Neutrophil (primary cell): ENCODE data around the gene SUV39H2.
A peak's percentile ranks its signal among the peaks of the same experiment; 100 is the strongest.

ENCODE experiments used
- H3K27ac ChIP-seq: fragments of 200-600 bp; sonication (generic); 2 replicates; pipeline ENCODE4 v1.5.1; 2016; ENCODE audit warnings: mild to moderate bottlenecking, moderate library complexity
- H3K27me3 ChIP-seq: fragments of 200-600 bp; sonication (generic); 2 replicates; pipeline ENCODE4 v1.6.0; 2016; ENCODE audit warnings: mild to moderate bottlenecking
- H3K36me3 ChIP-seq: fragments of 200-600 bp; sonication (generic); 2 replicates; pipeline ENCODE4 v1.5.1; 2017
- H3K4me1 ChIP-seq, 2 experiments: fragments of 200-600 bp in 1 of 2; sonication (generic) in 1 of 2; 1 replicate in 1 of 2; 2 replicates in 1 of 2; pipeline versions ENCODE4 v1.5.1 to v1.6.1; 2013 to 2016; ENCODE audit warnings: low read depth in 1 of 2, low read length in 1 of 2, mild to moderate bottlenecking in 1 of 2, moderate library complexity in 1 of 2; ENCODE audit not compliant: control insufficient read depth in 1 of 2, insufficient read depth in 1 of 2
- H3K4me3 ChIP-seq, 2 experiments: fragments of 200-600 bp in 1 of 2; sonication (generic) in 1 of 2; 1 replicate in 1 of 2; 2 replicates in 1 of 2; pipeline ENCODE4 v1.5.1; 2013 to 2016; ENCODE audit warnings: low read depth in 1 of 2, low read length in 1 of 2, mild to moderate bottlenecking in 1 of 2, moderate library complexity in 1 of 2
- H3K9me3 ChIP-seq: fragments of 200-600 bp; sonication (generic); 2 replicates; pipeline ENCODE4 v1.5.1; 2016
- TF ChIP-seq, protein P1 (sequence below): fragments of 200-600 bp; sonication (generic); IDR thresholded peaks from 2 replicates; pipeline ENCODE4 v1.5.1; 2016; ENCODE audit warnings: antibody characterized with exemption

SUV39H2 gene

DNA sequence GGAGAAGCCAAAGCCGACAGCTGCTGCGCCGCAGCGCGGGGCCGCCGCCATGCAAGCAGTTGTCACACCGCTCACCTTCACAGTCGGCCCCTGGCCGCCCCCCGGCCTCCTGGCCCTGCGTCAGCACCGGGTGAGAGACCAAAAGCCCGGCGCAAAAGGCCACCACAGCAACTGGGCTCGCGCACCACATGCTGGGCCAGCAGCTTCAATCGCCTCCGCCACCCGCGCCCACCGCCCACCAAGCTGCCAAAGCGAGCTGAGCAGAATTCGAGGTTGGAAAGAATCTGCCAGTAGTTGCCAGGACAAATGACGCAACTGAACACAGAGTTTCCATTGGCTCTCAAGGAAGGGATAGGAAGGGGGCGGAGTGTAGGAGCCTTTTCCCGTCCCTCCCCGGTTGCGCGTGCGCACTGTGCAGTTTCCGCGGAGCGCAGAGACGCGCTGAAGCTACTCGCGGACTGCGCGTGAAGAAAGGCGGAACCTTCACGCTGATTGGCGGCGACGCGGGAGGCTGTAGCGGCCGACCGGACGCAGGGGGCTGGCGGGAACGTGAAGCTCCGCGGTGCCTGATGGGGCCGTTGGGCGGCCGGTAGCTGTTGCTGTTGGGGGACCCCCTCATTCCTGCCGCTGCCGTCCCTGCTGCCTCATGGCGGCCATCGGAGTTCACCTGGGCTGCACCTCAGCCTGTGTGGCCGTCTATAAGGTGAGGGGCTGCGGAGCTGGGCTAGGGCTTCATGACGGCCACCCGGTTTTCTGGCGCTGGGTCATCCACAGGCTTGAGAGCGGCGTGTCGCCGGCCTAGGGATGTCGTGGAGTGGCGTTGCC lies 40.7 kb upstream of the SUV39H2 start, which contains the start of the genes CDNF, HSPA14 and MSANTD7:
TSS of gene CDNF (minus strand) at position 281 of the 825 bp plus-strand sequence. CDS start at position 190, 91 bp downstream.
TSS of gene HSPA14 (plus strand) at position 550 of the 825 bp plus-strand sequence. CDS start at position 647, 97 bp downstream.
TSS of gene MSANTD7 (plus strand) at position 550 of the 825 bp plus-strand sequence. CDS start 3,979 bp downstream, outside the sequence.
- TF ChIP-seq, protein P1, sequence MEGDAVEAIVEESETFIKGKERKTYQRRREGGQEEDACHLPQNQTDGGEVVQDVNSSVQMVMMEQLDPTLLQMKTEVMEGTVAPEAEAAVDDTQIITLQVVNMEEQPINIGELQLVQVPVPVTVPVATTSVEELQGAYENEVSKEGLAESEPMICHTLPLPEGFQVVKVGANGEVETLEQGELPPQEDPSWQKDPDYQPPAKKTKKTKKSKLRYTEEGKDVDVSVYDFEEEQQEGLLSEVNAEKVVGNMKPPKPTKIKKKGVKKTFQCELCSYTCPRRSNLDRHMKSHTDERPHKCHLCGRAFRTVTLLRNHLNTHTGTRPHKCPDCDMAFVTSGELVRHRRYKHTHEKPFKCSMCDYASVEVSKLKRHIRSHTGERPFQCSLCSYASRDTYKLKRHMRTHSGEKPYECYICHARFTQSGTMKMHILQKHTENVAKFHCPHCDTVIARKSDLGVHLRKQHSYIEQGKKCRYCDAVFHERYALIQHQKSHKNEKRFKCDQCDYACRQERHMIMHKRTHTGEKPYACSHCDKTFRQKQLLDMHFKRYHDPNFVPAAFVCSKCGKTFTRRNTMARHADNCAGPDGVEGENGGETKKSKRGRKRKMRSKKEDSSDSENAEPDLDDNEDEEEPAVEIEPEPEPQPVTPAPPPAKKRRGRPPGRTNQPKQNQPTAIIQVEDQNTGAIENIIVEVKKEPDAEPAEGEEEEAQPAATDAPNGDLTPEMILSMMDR, result peak; percentile 64
- peaks cover 21% of the 10 kb centered on the region for H3K36me3 ChIP-seq
- H3K4me1 ChIP-seq, result peaks cover 20% of the 10 kb centered on the region in 2 experiments
- H3K27ac ChIP-seq, result peak within 1 kb of the TSS; percentile 87
- H3K27me3 ChIP-seq, result no peaks in the 10 kb centered on the region
- peak within 1 kb of the TSS; percentile 84 to 99 for H3K4me3 ChIP-seq
- no peaks in the 10 kb centered on the region for H3K9me3 ChIP-seq

DNA sequence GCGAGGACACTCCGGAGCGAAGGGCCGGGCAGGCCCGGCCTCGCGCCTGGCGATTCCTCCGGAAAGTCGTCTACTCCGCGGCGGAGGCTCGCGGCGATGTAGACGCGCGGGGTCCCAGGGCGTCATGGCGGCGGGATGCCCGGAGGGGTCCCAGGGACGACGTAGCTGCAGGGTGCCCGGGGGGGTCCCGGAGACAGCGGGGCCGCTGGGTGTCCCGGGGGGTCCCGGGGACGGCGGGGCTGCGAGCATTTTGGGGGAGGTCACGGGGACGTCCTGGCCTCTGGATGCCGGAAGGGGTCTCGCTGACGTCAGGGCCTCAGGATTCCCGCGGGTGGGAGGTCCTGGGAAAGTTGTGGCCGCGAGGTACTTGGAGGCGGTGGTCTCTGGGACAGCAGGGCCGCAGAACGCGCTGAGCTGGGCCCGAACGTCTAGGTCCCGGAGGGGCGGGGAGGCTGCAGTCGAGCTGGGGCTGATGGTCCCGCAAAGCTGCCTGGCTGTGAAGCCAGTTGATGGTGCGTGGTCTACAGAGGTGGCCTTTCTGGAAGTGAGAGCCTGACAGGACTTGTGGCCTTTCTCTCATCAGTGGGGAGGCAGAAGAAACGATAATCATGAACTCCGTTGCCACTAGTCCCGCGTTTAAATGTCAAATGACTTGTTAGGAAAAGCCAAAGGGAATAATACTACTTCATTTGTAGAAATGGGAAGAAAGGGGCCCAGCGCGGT lies 39.9 kb upstream of the SUV39H2 start:
- H3K9me3 ChIP-seq, result no peaks in the 10 kb centered on the region
- TF ChIP-seq, protein P1, result no peak
- peaks cover 29% of the 10 kb centered on the region for H3K36me3 ChIP-seq
- H3K4me1 ChIP-seq, result peaks cover 20% of the 10 kb centered on the region in 2 experiments
- H3K27me3 ChIP-seq, result no peaks in the 10 kb centered on the region
- H3K4me3 ChIP-seq, result peak overlapping the region; percentile 84 to 99
- H3K27ac ChIP-seq, result peak overlapping the region; percentile 87

DNA sequence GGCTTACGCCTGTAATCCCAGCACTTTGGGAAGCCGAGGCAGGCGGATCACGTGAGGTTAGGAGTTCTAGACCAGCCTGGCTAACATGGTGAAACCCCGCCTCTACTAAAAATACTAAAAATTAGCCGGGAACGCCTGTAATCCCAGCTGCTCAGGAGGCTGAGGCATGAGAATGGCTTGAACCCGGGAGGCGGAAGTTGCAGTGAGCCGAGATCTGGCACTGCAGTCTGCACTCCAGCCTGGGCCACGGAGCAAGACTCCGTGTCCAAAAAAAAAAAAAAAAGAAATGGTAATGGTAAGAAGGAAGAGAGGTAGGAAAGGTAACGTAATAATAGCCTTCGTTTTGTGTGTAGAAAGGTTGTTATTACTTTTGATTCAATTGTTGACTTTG lies 39.4 kb upstream of the SUV39H2 start:
- Histone ChIP-seq H3K4me1 (peaks cover 20% of the 10 kb centered on the region in 2 experiments), H3K27me3 (no peaks in the 10 kb centered on the region), H3K4me3 (peak overlapping the region; percentile 84 to 99), H3K9me3 (no peaks in the 10 kb centered on the region), H3K36me3 (peaks cover 34% of the 10 kb centered on the region), H3K27ac (peak overlapping the region; percentile 87)
- TF ChIP-seq, protein P1, result no peak

DNA sequence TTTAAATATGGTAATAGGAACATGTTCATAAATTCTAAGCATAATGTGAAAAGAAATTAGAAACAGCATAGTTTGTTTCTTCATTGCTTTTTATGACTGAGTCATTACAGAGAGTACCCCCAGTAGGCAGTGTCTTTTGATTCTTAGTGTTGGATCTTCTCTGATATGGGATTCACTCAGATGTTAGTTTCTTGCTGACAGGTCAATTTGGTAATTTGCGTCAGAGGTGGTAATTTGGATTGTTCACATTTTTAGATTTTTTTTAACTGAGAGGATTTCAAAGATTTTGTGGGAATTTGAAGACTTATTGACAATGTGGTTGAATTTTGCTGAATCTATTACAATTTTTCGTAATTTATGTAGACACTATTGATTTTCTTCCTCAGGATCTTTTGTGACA lies 38.5 kb upstream of the SUV39H2 start:
- Histone ChIP-seq H3K4me1 (peaks cover 20% of the 10 kb centered on the region in 2 experiments), H3K27ac (no peak overlapping the region), H3K27me3 (no peaks in the 10 kb centered on the region), H3K4me3 (no peak overlapping the region), H3K36me3 (peaks cover 38% of the 10 kb centered on the region), H3K9me3 (no peaks in the 10 kb centered on the region)
- TF ChIP-seq, protein P1, result no peak

DNA sequence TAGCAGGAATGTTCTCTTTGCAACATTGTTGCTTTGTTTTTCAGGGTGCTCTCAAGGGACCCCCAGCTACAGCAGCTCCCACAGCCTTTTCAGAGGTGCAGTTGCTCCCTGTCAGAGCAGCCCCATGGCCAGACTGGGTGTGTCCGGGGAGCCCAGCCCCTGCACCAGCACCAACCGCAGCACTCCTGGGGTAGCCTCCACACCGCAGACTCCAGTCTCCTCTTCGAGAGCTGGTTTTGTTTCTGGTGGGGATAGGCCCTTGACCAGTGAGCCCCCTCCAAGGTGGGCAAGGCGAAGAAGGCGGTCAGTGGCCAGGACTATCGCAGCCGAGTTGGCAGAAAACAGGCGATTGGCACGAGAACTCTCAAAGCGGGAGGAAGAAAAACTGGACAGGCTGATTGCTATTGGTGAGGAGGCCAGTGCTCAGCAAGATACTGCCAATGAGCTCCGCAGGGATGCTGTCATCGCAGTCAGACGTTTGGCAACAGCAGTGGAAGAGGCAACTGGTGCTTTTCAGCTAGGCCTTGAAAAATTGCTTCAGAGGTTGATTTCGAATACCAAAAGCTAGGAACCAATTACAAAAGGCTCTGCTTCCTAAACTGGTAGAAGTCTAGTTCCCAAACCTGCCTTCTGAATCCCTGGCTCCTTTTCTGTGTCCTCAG lies 35.2 kb upstream of the SUV39H2 start:
- no peak overlapping the region for H3K4me3 ChIP-seq
- TF ChIP-seq, protein P1, result no peak
- no peaks in the 10 kb centered on the region for H3K9me3 ChIP-seq
- peaks cover 38% of the 10 kb centered on the region for H3K36me3 ChIP-seq
- H3K4me1 ChIP-seq, result peaks cover 11 to 13% of the 10 kb centered on the region in 2 experiments
- H3K27me3 ChIP-seq, result no peaks in the 10 kb centered on the region
- H3K27ac ChIP-seq, result no peak overlapping the region
